Panc1 (cell line): ENCODE results near the gene MIX23.

Experiments
- POLR2AphosphoS5 ChIP-seq: IDR thresholded peaks from 2 replicates; pipeline ENCODE4 v1.6.1; 2012; ENCODE audit warnings: mild to moderate bottlenecking, low read depth, low read length, moderate library complexity
- SIN3A ChIP-seq: IDR thresholded peaks from 2 replicates; pipeline ENCODE4 v1.6.1; 2012; ENCODE audit warnings: low read depth, mild to moderate bottlenecking, low read length, moderate library complexity, borderline replicate concordance; ENCODE audit not compliant: insufficient read depth
- TF ChIP-seq, protein P1 (sequence below): fragments of 450-650 bp; IDR thresholded peaks from 2 replicates; pipeline ENCODE4 v1.5.1; 2017; ENCODE audit warnings: mild to moderate bottlenecking
- TF ChIP-seq, protein P2 (sequence below), 2 experiments: IDR thresholded peaks; 2 replicates each; pipeline ENCODE4 v1.6.1; 2011 to 2012; ENCODE audit warnings: low read depth in 2 of 2, control low read depth in 1 of 2, low read length in 1 of 2, mild to moderate bottlenecking in 1 of 2, moderate library complexity in 1 of 2; ENCODE audit not compliant: insufficient read depth in 1 of 2

DNA sequence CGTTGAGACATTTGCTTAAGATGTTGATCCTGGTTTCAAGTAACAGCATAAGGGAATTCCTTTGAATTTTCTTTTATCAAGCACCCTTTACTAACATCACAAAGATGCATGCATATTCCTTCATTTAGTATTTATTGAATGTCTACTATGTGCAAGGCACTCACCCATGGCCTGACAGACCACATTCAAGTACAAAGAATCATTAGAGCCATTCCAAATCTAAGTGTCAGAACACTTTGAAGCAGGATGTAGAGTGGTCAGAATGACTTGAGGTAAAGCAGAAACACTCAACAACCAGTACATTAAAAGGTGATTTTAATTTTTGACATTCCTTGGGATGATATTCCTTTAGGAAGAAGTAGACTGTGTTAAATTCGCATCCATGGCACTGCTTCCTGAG lies 38.8 kb upstream of the MIX23 start:
- TF ChIP-seq SIN3A = no peak
- TF ChIP-seq, protein P1, sequence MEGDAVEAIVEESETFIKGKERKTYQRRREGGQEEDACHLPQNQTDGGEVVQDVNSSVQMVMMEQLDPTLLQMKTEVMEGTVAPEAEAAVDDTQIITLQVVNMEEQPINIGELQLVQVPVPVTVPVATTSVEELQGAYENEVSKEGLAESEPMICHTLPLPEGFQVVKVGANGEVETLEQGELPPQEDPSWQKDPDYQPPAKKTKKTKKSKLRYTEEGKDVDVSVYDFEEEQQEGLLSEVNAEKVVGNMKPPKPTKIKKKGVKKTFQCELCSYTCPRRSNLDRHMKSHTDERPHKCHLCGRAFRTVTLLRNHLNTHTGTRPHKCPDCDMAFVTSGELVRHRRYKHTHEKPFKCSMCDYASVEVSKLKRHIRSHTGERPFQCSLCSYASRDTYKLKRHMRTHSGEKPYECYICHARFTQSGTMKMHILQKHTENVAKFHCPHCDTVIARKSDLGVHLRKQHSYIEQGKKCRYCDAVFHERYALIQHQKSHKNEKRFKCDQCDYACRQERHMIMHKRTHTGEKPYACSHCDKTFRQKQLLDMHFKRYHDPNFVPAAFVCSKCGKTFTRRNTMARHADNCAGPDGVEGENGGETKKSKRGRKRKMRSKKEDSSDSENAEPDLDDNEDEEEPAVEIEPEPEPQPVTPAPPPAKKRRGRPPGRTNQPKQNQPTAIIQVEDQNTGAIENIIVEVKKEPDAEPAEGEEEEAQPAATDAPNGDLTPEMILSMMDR = no peak
- TF ChIP-seq, protein P2, sequence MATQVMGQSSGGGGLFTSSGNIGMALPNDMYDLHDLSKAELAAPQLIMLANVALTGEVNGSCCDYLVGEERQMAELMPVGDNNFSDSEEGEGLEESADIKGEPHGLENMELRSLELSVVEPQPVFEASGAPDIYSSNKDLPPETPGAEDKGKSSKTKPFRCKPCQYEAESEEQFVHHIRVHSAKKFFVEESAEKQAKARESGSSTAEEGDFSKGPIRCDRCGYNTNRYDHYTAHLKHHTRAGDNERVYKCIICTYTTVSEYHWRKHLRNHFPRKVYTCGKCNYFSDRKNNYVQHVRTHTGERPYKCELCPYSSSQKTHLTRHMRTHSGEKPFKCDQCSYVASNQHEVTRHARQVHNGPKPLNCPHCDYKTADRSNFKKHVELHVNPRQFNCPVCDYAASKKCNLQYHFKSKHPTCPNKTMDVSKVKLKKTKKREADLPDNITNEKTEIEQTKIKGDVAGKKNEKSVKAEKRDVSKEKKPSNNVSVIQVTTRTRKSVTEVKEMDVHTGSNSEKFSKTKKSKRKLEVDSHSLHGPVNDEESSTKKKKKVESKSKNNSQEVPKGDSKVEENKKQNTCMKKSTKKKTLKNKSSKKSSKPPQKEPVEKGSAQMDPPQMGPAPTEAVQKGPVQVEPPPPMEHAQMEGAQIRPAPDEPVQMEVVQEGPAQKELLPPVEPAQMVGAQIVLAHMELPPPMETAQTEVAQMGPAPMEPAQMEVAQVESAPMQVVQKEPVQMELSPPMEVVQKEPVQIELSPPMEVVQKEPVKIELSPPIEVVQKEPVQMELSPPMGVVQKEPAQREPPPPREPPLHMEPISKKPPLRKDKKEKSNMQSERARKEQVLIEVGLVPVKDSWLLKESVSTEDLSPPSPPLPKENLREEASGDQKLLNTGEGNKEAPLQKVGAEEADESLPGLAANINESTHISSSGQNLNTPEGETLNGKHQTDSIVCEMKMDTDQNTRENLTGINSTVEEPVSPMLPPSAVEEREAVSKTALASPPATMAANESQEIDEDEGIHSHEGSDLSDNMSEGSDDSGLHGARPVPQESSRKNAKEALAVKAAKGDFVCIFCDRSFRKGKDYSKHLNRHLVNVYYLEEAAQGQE (IDR thresholded peaks at IDR 0.05; ENCODE audit: insufficient read depth in 1 of 2, low read depth in 2 of 2, low read length in 1 of 2) = no peak
- no peak for TF ChIP-seq POLR2AphosphoS5
